Caco-2 (cell line): Measurements from ENCODE around the gene PGBD5. TPM values are rescaled to one million over a fixed set of nuclear protein-coding genes. Genes with fewer than 3 reads are reported as not detected.

Experiments used
- BruUV-seq: library from RNA; stranded (reverse); fragments of 400-500 nt; replicated peaks from 2 replicates; lab custom pipeline; 2021; lab: Mats Ljungman, UMichigan
- CTCF ChIA-PET: fragments of 300-600 bp; sonication (Branson Sonifier 250); formaldehyde crosslinking; loops from one replicate; lab custom pipeline; 2022; ENCODE audit warnings: antibody characterized with exemption; lab: Charles Lee
- POLR2A ChIA-PET: fragments of 300-600 bp; sonication (Branson Sonifier 250); formaldehyde crosslinking; loops from one replicate; lab custom pipeline; 2022; ENCODE audit warnings: antibody characterized with exemption; lab: Charles Lee
- DNase-seq, 2 experiments: peaks; one replicate each; pipeline versions ENCODE4 v3.0.0 to v3.0.0-alpha.2; 2020 to 2022
- H3K27me3 ChIP-seq: replicated peaks from 2 replicates; pipeline ENCODE4 v1.6.0; 2011; ENCODE audit warnings: low read length; ENCODE audit not compliant: control insufficient read depth, insufficient read depth
- H3K36me3 ChIP-seq: 2 replicates; pipeline ENCODE4 v1.5.1; 2011; ENCODE audit warnings: low read length; ENCODE audit not compliant: control insufficient read depth, insufficient read depth
- H3K4me1 ChIP-seq: fragments of 250-450 bp; sonication (Bioruptor Pico); 2 replicates; pipeline ENCODE4 v1.5.1; 2020; ENCODE audit warnings: mild to moderate bottlenecking
- H3K4me3 ChIP-seq: 2 replicates; pipeline ENCODE4 v1.5.1; 2011; ENCODE audit warnings: low read depth, mild to moderate bottlenecking, control low read depth, low read length
- H3K9me3 ChIP-seq: fragments of 250-450 bp; sonication (Bioruptor Pico); 2 replicates; pipeline ENCODE4 v1.5.1; 2020; ENCODE audit warnings: mild to moderate bottlenecking, moderate library complexity
- H3K27ac Mint-ChIP-seq: one replicate; pipeline ENCODE4 v1.8.0; 2022; ENCODE audit warnings: mixed read lengths; ENCODE audit not compliant: unreplicated experiment
- H3K27me3 Mint-ChIP-seq: one replicate; pipeline ENCODE4 v1.8.0; 2022; ENCODE audit warnings: mixed read lengths; ENCODE audit not compliant: insufficient read depth, unreplicated experiment
- H3K36me3 Mint-ChIP-seq: one replicate; pipeline ENCODE4 v1.8.0; 2022; ENCODE audit warnings: mild to moderate bottlenecking, mixed read lengths; ENCODE audit not compliant: insufficient read depth, unreplicated experiment
- H3K4me1 Mint-ChIP-seq: one replicate; pipeline ENCODE4 v1.8.0; 2022; ENCODE audit warnings: low read depth, mixed read lengths; ENCODE audit not compliant: unreplicated experiment
- H3K4me3 Mint-ChIP-seq: one replicate; pipeline ENCODE4 v1.8.0; 2022; ENCODE audit warnings: mild to moderate bottlenecking, moderate library complexity, mixed read lengths; ENCODE audit not compliant: unreplicated experiment
- H3K9me3 Mint-ChIP-seq: one replicate; pipeline ENCODE4 v1.8.0; 2022; ENCODE audit warnings: mixed read lengths; ENCODE audit not compliant: unreplicated experiment
- intact Hi-C: fragments of 100-400 bp; cut with micrococcal nuclease; formaldehyde crosslinking; loops from one replicate; pipeline ENCODE4 v1.10.0; 2022; ENCODE audit not compliant: unreplicated experiment
- total RNA-seq: library from RNA; stranded (reverse); gene quantifications from 2 replicates; pipeline ENCODE4 v1.2.3, GENCODE V29; 2022
- TF ChIP-seq, protein P1 (sequence below), 2 experiments: fragments of 200-600 bp in 1 of 2; IDR thresholded peaks; 1 replicate in 1 of 2; 2 replicates in 1 of 2; pipeline versions ENCODE4 v1.5.1 to v1.8.0; 2011 to 2022; ENCODE audit warnings: antibody characterized with exemption in 1 of 2, control low read depth in 1 of 2, inconsistent platforms in 1 of 2, low read depth in 1 of 2, low read length in 1 of 2, mild to moderate bottlenecking in 1 of 2, moderate library complexity in 1 of 2; ENCODE audit not compliant: insufficient read depth in 1 of 2, severe bottlenecking in 1 of 2, unreplicated experiment in 1 of 2

The PGBD5 gene
- total RNA-seq, 1 experiment from 2014 or later: 2.4 TPM

DNA sequence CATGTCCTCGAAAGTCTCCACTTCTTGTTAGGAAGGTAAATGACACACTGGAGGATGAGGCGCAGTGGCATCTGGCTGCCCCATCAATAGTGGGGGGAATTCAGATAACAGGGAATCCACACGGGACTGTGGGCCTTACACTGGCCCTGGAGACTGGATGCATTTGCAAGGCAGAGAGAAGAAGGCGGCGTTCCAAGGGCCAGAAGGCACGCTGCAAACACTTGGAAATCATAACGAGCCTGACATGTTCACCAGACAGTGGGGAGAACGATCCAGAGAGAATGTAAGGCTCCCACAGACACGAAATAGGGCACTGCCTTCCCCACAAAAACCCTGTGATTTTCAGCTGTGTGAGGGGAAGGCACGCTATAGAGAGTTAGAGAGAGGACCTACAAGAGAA, 70.5 kb downstream of the PGBD5 start:
- Mint-ChIP-seq H3K27ac (no peak overlapping the region), H3K4me1 (no peaks in the 10 kb centered on the region), H3K36me3 (peaks cover 5% of the 10 kb centered on the region), H3K4me3 (no peak overlapping the region), H3K27me3 (no peaks in the 10 kb centered on the region), H3K9me3 (no peaks in the 10 kb centered on the region)
- no peaks in the 10 kb centered on the region for H3K4me1 ChIP-seq
- no peak overlapping the region for H3K4me3 ChIP-seq
- H3K36me3 ChIP-seq: no peaks in the 10 kb centered on the region
- POLR2A ChIA-PET: no interaction called here
- CTCF ChIA-PET: no interaction called here
- TF ChIP-seq, protein P1, sequence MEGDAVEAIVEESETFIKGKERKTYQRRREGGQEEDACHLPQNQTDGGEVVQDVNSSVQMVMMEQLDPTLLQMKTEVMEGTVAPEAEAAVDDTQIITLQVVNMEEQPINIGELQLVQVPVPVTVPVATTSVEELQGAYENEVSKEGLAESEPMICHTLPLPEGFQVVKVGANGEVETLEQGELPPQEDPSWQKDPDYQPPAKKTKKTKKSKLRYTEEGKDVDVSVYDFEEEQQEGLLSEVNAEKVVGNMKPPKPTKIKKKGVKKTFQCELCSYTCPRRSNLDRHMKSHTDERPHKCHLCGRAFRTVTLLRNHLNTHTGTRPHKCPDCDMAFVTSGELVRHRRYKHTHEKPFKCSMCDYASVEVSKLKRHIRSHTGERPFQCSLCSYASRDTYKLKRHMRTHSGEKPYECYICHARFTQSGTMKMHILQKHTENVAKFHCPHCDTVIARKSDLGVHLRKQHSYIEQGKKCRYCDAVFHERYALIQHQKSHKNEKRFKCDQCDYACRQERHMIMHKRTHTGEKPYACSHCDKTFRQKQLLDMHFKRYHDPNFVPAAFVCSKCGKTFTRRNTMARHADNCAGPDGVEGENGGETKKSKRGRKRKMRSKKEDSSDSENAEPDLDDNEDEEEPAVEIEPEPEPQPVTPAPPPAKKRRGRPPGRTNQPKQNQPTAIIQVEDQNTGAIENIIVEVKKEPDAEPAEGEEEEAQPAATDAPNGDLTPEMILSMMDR (IDR thresholded peaks at IDR 0.05; ENCODE audit: insufficient read depth in 1 of 2, low read depth in 1 of 2, low read length in 1 of 2, severe bottlenecking in 1 of 2, unreplicated experiment in 1 of 2): no peak
- BruUV-seq: no TSS peak
- no peaks in the 10 kb centered on the region for H3K27me3 ChIP-seq
- intact Hi-C loops: no loop called here
- no peaks in the 10 kb centered on the region for H3K9me3 ChIP-seq
- DNase-seq: no peak

DNA sequence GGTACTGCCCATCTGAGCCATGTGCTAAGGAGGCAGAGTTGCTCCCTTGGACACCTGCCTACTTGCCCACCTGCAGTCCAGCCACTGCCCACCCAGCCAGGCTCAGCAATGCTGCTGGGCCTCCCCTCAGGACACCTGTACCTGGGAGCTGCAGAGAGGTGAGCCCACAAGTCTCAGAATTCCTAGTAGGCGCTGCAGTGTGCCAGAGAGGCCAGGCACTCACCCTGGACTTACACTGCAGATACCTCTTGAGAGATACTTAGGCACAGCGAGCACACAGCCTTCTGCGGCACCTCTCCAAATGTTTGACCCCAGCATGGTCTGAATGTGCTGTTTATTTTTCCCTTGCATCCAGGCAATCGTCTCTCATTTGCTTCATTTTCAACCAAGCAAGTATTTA, 71.0 kb downstream of the PGBD5 start:
- Mint-ChIP-seq H3K4me1 (no peaks in the 10 kb centered on the region), H3K4me3 (no peak overlapping the region), H3K36me3 (peaks cover 5% of the 10 kb centered on the region), H3K9me3 (no peaks in the 10 kb centered on the region), H3K27ac (no peak overlapping the region), H3K27me3 (no peaks in the 10 kb centered on the region)
- DNase-seq: no peak
- ChIA-PET CTCF (no interaction called here), POLR2A (no interaction called here)
- Histone ChIP-seq H3K4me3 (no peak overlapping the region), H3K36me3 (no peaks in the 10 kb centered on the region), H3K4me1 (no peaks in the 10 kb centered on the region), H3K9me3 (no peaks in the 10 kb centered on the region), H3K27me3 (no peaks in the 10 kb centered on the region)
- intact Hi-C loops: no loop called here
- TF ChIP-seq, protein P1 (IDR thresholded peaks at IDR 0.05; ENCODE audit: insufficient read depth in 1 of 2, low read depth in 1 of 2, low read length in 1 of 2, severe bottlenecking in 1 of 2, unreplicated experiment in 1 of 2): no peak
- no TSS peak for BruUV-seq

DNA sequence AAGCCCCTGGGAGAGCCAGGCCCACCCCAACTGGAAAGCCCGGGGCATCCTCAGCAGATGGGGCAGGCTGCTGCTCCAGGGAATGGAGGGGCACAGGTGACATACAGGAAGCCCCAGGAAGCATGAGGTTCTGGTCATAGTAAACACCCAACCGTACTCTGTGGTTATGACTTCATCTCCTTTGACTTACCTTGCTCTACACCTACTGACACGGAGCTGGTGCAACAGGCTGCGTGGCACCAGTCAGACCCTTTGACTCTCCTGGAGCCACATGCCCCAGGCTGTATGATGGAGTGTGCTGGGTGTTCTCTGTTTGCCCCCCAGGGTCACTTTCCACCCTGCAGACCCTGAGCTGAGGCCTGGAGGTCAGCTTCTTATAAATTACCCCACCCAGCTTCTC, 72.1 kb downstream of the PGBD5 start:
- Histone ChIP-seq H3K27me3 (no peaks in the 10 kb centered on the region), H3K4me1 (no peaks in the 10 kb centered on the region), H3K9me3 (no peaks in the 10 kb centered on the region), H3K4me3 (no peak overlapping the region), H3K36me3 (no peaks in the 10 kb centered on the region)
- Mint-ChIP-seq H3K27me3 (no peaks in the 10 kb centered on the region), H3K4me3 (no peak overlapping the region), H3K4me1 (no peaks in the 10 kb centered on the region), H3K9me3 (no peaks in the 10 kb centered on the region), H3K27ac (no peak overlapping the region), H3K36me3 (peaks cover 5% of the 10 kb centered on the region)
- DNase-seq: no peak
- TF ChIP-seq, protein P1 (IDR thresholded peaks at IDR 0.05; ENCODE audit: insufficient read depth in 1 of 2, low read depth in 1 of 2, low read length in 1 of 2, severe bottlenecking in 1 of 2, unreplicated experiment in 1 of 2): no peak
- no TSS peak for BruUV-seq
- POLR2A ChIA-PET: no interaction called here
- CTCF ChIA-PET: interaction anchor here (0.6 kb wide), 1 partner anchor 169 kb away, joined by 3 read pairs; no protein-coding TSS in a partner anchor
- intact Hi-C loops: no loop called here
